NB4 (cell line): Measurements from ENCODE around the gene ABCB1.

Source experiments
- DNase-seq: peaks from one replicate; pipeline ENCODE4 v3.0.0; 2010; ENCODE audit warnings: low read depth
- H3K4me3 ChIP-seq: one replicate; pipeline ENCODE4 v1.5.1; 2011; ENCODE audit warnings: mild to moderate bottlenecking, low read depth, low read length, moderate library complexity
- CTCF ChIP-seq: IDR thresholded peaks from one replicate; pipeline ENCODE4 v1.5.1; 2012; ENCODE audit warnings: low read depth, low read length
- MYC ChIP-seq: IDR thresholded peaks from 2 replicates; pipeline ENCODE4 v1.6.1; 2011; ENCODE audit warnings: low read depth, low read length
- POLR2A ChIP-seq: IDR thresholded peaks from 2 replicates; pipeline ENCODE4 v1.6.1; 2011; ENCODE audit warnings: mild to moderate bottlenecking; ENCODE audit not compliant: insufficient read length; ENCODE audit errors: extremely low read depth
- TF ChIP-seq, protein P1 (sequence below): IDR thresholded peaks from 2 replicates; pipeline ENCODE4 v1.6.1; 2011; ENCODE audit warnings: low read depth, low read length

The ABCB1 gene

DNA sequence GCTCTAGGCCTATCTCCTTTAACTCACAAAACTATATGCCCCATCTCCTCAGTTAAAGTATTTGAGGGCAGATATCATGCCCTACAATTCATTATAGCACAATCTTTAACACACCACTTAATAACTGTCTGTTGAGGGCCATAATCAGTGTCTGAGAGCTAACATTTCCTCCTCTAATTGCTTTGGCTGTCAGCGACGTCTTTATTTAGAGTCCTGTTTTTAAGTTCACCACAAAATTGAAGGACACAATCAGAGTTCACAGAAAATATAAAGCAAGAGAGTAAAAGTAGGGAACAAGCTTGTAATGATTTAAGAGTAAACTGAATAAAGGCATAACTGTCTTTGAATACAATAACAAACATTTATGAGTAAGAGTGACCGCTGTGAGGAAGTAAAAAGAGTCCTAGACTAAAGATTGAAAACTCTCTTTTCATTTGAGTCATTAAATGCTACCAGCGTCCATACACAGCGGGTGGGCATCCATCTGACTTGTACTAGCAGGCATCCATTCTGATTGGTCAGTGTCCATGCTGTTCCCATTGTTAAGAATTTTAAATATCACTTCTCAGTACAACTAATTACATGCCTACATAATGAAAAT, 86.8 kb downstream of the ABCB1 start:
- no peak overlapping the region for H3K4me3 ChIP-seq
- no peak for DNase-seq
- no peak for TF ChIP-seq POLR2A
- no peak for TF ChIP-seq CTCF
- TF ChIP-seq, protein P1, sequence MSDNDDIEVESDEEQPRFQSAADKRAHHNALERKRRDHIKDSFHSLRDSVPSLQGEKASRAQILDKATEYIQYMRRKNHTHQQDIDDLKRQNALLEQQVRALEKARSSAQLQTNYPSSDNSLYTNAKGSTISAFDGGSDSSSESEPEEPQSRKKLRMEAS = no peak
- TF ChIP-seq MYC = no peak

DNA sequence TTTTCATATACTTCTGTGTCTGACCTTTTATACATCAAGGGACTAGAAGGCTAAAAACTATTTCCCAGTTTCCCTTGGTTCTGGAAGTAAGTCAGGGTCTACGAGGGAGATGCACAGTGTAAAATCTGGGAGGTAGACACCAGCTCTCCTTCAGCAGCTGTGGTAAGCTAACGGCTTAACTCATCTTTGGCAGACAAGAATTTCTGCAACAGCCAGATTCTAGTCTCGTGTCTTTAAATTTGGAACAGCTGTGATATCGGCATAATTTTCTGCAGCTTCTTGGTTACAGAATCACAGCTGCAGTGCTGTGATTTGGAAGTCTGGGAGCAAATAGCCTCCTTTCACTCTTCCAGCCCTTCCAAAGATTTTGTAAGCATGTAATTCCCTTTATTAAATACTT, 87.8 kb downstream of the ABCB1 start:
- H3K4me3 ChIP-seq = no peak overlapping the region
- TF ChIP-seq POLR2A = no peak
- TF ChIP-seq MYC = no peak
- TF ChIP-seq CTCF = no peak
- TF ChIP-seq, protein P1 = no peak
- no peak for DNase-seq

DNA sequence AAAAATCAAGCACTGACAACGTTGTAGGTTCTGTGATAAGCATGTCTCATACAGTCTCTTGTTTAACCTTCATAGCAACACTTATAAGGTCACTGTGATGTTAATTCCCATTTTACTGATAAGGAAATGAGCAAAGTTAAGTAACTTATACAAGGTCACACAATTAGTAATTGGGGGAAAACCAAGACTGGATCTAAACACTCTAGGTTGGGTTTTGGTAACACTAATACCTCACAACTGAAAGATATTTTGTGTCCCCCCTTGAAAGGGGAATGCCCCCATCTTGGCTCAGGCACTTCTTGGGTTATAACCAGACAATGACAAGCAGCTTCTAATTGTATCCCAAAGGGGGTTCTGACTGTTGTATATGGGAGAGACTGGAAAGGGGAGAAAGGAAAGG, 89.2 kb downstream of the ABCB1 start:
- TF ChIP-seq CTCF (no peak), MYC (no peak), POLR2A (no peak)
- TF ChIP-seq, protein P1 = no peak
- DNase-seq = no peak
- no peak overlapping the region for H3K4me3 ChIP-seq

- no peak overlapping the region for H3K4me3 ChIP-seq
- no peak for DNase-seq
- TF ChIP-seq, protein P1 = no peak
- TF ChIP-seq CTCF = no peak
- TF ChIP-seq MYC = no peak
- no peak for TF ChIP-seq POLR2A
Measured at GRCh38 chr7:87510411-87510875, 90.2 kb downstream of the ABCB1 start.

GRCh38 chr7:87507446-87507845, 93.2 kb downstream of the ABCB1 start:
- H3K4me3 ChIP-seq = no peak overlapping the region
- TF ChIP-seq MYC (no peak), CTCF (no peak), POLR2A (no peak)
- TF ChIP-seq, protein P1 = no peak
- DNase-seq = no peak
